ENCODE measurements around the gene SLC25A39.

SLC25A39 gene

DNA sequence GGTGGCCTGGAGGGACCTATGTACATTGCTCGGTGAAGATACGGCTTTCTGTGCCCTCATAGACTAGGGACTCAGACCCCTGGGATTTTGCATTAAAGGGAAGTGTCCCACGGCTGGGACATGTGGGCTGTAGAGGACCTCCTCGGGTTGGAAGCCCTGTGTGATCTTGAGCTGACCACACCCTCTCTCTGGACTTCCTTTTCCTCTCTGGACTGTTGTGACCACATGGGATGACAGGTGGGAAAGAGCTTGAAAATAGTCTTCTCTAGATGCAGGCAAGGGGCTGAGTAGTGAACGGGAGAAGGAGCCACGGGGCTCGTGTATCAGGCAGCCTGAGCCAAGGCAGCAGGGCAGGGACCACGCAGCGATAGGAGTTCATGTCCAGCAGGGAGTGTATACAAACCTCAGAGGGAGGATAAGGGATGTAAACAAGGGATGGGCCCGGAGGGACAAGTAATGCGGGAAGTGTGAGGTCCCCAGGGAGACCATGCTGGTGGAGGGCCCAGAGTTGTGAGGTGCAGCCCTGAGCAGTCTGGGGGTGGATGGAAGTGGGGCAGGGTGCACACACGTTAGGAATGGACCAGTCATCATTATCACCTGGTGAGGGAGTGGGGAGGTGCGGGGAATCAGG, 52.2 kb downstream of the SLC25A39 start:
- DNase-seq: no peak

All from cortex of kidney (tissue), 1 donor.